Mesendoderm (in vitro differentiated cells): ENCODE measurements around the gene HDAC7.

Experiments
- DNase-seq: peaks from one replicate; pipeline ENCODE4 v3.0.0; 2013
- H2AK5ac ChIP-seq: 2 replicates; pipeline ENCODE4 v1.6.1; 2013; ENCODE audit warnings: low read length, inconsistent platforms
- H2BK120ac ChIP-seq: 2 replicates; pipeline ENCODE4 v1.6.1; 2013; ENCODE audit warnings: low read depth, mild to moderate bottlenecking, low read length, moderate library complexity, mixed read lengths
- H2BK15ac ChIP-seq: replicated peaks from 2 replicates; pipeline ENCODE4 v1.6.1; 2013; ENCODE audit warnings: low read depth, mild to moderate bottlenecking, moderate library complexity
- H2BK5ac ChIP-seq: 2 replicates; pipeline ENCODE4 v1.6.1; 2013; ENCODE audit warnings: low read length, inconsistent platforms
- H3K18ac ChIP-seq: 2 replicates; pipeline ENCODE4 v1.6.1; 2013; ENCODE audit warnings: mild to moderate bottlenecking, low read length, mixed read lengths
- H3K23ac ChIP-seq: one replicate; pipeline ENCODE4 v1.6.1; 2013; ENCODE audit warnings: low read length
- H3K27ac ChIP-seq: 2 replicates; pipeline ENCODE4 v1.5.1; 2013; ENCODE audit warnings: low read depth, mild to moderate bottlenecking, inconsistent platforms, low read length, moderate library complexity
- H3K27me3 ChIP-seq: 2 replicates; pipeline ENCODE4 v1.6.1; 2013; ENCODE audit warnings: low read length, control low read depth, mild to moderate bottlenecking, inconsistent platforms; ENCODE audit not compliant: insufficient read depth, poor library complexity
- H3K36me3 ChIP-seq: 2 replicates; pipeline ENCODE4 v1.6.1; 2013; ENCODE audit warnings: low read length, inconsistent platforms; ENCODE audit not compliant: control insufficient read depth, insufficient read depth
- H3K4ac ChIP-seq: one replicate; pipeline ENCODE4 v1.6.1; 2013; ENCODE audit warnings: low read depth, mild to moderate bottlenecking, low read length, moderate library complexity
- H3K4me1 ChIP-seq: 2 replicates; pipeline ENCODE4 v1.6.1; 2013; ENCODE audit warnings: low read depth, low read length, inconsistent platforms; ENCODE audit not compliant: control insufficient read depth
- H3K4me2 ChIP-seq: 2 replicates; pipeline ENCODE4 v1.6.1; 2013; ENCODE audit warnings: low read length
- H3K4me3 ChIP-seq: 2 replicates; pipeline ENCODE4 v1.5.1; 2013; ENCODE audit warnings: mild to moderate bottlenecking, low read length
- H3K56ac ChIP-seq: one replicate; pipeline ENCODE4 v1.6.1; 2013; ENCODE audit warnings: low read length
- H3K79me1 ChIP-seq: 2 replicates; pipeline ENCODE4 v1.6.1; 2013; ENCODE audit warnings: low read length, inconsistent platforms
- H3K79me2 ChIP-seq: 2 replicates; pipeline ENCODE4 v1.6.1; 2013; ENCODE audit warnings: mild to moderate bottlenecking, low read length; ENCODE audit not compliant: control insufficient read depth, insufficient read depth
- H3K9ac ChIP-seq: 2 replicates; pipeline ENCODE4 v1.6.1; 2013; ENCODE audit warnings: low read length, inconsistent platforms
- H4K5ac ChIP-seq: one replicate; pipeline ENCODE4 v1.6.1; 2013; ENCODE audit warnings: low read length
- H4K8ac ChIP-seq: one replicate; pipeline ENCODE4 v1.6.1; 2013; ENCODE audit warnings: low read depth, mild to moderate bottlenecking, control low read depth, low read length, moderate library complexity
- WGBS: extraction: QIAGEN DNeasy Blood & Tissue Kit; methylation state at CpG from one replicate; pipeline ENCODE4 v1.1.7; 2013; ENCODE audit warnings: low lambda C conversion rate, missing lambda C conversion rate; ENCODE audit not compliant: insufficient coverage; ENCODE audit errors: extremely low coverage; 5-methylcytosine and 5-hydroxymethylcytosine counted together

HDAC7 gene

DNA sequence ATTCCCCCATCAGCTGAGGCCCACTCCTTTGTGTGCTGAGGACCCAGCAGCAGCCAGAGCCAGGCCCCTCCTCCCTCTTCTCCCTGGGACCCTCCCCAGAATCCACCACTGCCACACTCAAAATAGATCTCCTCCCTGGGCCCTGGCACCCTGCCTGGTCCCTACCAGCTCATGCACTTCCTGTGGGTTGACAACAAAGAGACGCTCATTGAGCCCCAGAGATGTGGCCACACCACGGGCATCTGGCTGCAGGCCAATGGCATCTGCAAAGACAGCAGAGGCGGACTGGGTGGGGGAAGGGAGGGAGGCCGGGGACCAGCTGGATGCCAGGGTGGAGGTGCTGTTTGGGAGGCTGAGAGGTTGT, 78.4 kb downstream of the HDAC7 start:
- no peak for DNase-seq
- no peaks in the 10 kb centered on the region for H3K36me3 ChIP-seq
- H3K79me1 ChIP-seq = no peaks in the 10 kb centered on the region

GRCh38 chr12:47740606-47741339, 78.9 kb downstream of the HDAC7 start:
- Histone ChIP-seq H2BK120ac (no peak overlapping the region), H3K36me3 (no peaks in the 10 kb centered on the region), H3K27me3 (no peaks in the 10 kb centered on the region), H4K8ac (no peak overlapping the region), H2BK5ac (no peak overlapping the region), H4K5ac (no peak overlapping the region), H3K27ac (no peak overlapping the region), H3K4me2 (no peak overlapping the region), H3K4ac (no peak overlapping the region), H3K23ac (no peak overlapping the region), H2AK5ac (no peak overlapping the region), H3K79me2 (no peaks in the 10 kb centered on the region), H3K9ac (no peak overlapping the region), H3K4me3 (no peak overlapping the region), H3K18ac (no peak overlapping the region), H3K56ac (no peak overlapping the region), H3K4me1 (no peaks in the 10 kb centered on the region), H2BK15ac (no peak overlapping the region), H3K79me1 (no peaks in the 10 kb centered on the region)
- no peak for DNase-seq
- no CpG with 5 or more reads among the region's 21 CpGs for WGBS

More for the DNA sequence above, 78.4 kb downstream of the HDAC7 start:
- Histone ChIP-seq H3K4me1 (no peaks in the 10 kb centered on the region), H4K8ac (no peak overlapping the region), H3K9ac (no peak overlapping the region), H3K79me2 (no peaks in the 10 kb centered on the region), H3K27ac (no peak overlapping the region), H3K4me2 (no peak overlapping the region), H2BK15ac (no peak overlapping the region), H3K27me3 (no peaks in the 10 kb centered on the region), H2BK120ac (no peak overlapping the region), H4K5ac (no peak overlapping the region), H3K56ac (no peak overlapping the region), H3K4me3 (no peak overlapping the region), H2AK5ac (no peak overlapping the region), H3K18ac (no peak overlapping the region), H3K4ac (no peak overlapping the region), H2BK5ac (no peak overlapping the region), H3K23ac (no peak overlapping the region)
- WGBS = no CpG with 5 or more reads among the region's 4 CpGs

GRCh38 chr12:47739979-47740378, 79.7 kb downstream of the HDAC7 start:
- Histone ChIP-seq H4K5ac (no peak overlapping the region), H3K4ac (no peak overlapping the region), H2BK15ac (no peak overlapping the region), H2AK5ac (no peak overlapping the region), H3K4me2 (no peak overlapping the region), H2BK120ac (no peak overlapping the region), H3K9ac (no peak overlapping the region), H3K23ac (no peak overlapping the region), H3K79me1 (no peaks in the 10 kb centered on the region), H3K4me1 (peaks cover 4% of the 10 kb centered on the region), H4K8ac (no peak overlapping the region), H3K36me3 (no peaks in the 10 kb centered on the region), H3K4me3 (no peak overlapping the region), H3K27me3 (no peaks in the 10 kb centered on the region), H3K27ac (no peak overlapping the region), H2BK5ac (no peak overlapping the region), H3K79me2 (no peaks in the 10 kb centered on the region), H3K18ac (no peak overlapping the region), H3K56ac (no peak overlapping the region)
- no peak for DNase-seq
- no CpG with 5 or more reads among the region's 12 CpGs for WGBS

DNA sequence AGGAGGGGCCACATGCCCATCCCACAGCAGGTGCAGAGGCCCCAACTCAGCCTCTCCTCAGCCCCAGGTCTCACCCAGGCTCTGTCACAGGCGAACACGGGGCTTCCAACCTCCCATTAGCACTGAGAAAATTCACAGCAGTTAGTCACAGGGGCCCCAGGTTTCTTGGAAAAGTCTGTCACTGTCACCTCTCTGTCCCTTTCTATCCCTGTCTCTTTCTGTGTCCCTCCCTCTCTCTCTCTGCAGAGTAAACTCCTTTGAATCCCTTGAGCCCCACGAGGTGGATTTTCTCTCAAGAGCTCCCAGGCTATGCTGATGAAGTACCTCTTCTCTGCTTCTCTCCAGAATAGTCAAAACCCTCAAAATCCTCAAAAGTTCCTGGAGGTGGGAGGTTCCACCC, 80.4 kb downstream of the HDAC7 start:
- H3K4me1 ChIP-seq = peaks cover 6% of the 10 kb centered on the region
- H4K5ac ChIP-seq = no peak overlapping the region
- no peak overlapping the region for H3K23ac ChIP-seq
- WGBS = no CpG with 5 or more reads among the region's 3 CpGs
- H3K27ac ChIP-seq = no peak overlapping the region
- H2BK5ac ChIP-seq = no peak overlapping the region
- H3K79me2 ChIP-seq = no peaks in the 10 kb centered on the region
- H3K27me3 ChIP-seq = no peaks in the 10 kb centered on the region
- no peak for DNase-seq
- H3K79me1 ChIP-seq = no peaks in the 10 kb centered on the region
- no peak overlapping the region for H2AK5ac ChIP-seq
- H3K4me2 ChIP-seq = no peak overlapping the region
- no peak overlapping the region for H3K56ac ChIP-seq
- no peak overlapping the region for H3K4me3 ChIP-seq
- H2BK120ac ChIP-seq = no peak overlapping the region
- no peak overlapping the region for H4K8ac ChIP-seq
- H3K4ac ChIP-seq = no peak overlapping the region
- no peak overlapping the region for H2BK15ac ChIP-seq
- H3K36me3 ChIP-seq = no peaks in the 10 kb centered on the region
- H3K9ac ChIP-seq = no peak overlapping the region
- H3K18ac ChIP-seq = no peak overlapping the region

DNA sequence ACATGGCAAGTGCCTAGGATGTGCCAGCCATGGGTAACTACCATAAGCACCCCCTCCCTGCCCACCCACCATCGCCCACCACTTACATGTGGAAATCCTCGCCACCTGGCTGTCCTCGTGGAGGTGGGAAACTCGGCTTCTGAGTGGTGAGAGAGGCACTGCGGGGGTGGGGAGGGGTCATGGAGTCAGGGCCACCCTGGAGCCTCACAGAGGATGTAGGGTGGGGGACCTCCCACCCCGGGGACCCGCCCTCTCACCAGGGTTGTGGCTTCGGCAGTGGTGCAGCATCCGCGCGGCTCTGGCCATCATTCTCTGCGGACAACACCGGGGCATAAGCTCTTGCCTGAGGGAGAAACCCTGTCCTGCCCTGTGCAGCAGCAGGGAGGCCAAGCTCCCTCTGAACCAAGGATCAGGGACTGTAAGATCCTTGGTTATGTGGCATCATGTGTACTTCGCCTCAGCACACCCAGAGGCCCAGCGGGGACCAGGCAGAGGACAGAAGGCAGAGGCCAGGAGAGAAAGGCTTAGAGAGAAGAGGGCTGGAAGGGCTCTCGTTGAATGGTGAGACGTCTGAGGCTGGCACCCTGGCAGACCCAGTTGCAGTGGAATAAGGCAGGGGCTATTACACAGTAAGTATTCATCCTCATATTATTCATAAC, 81.6 kb downstream of the HDAC7 start:
- no peaks in the 10 kb centered on the region for H3K27me3 ChIP-seq
- H3K56ac ChIP-seq = no peak overlapping the region
- H3K79me1 ChIP-seq = no peaks in the 10 kb centered on the region
- H3K9ac ChIP-seq = no peak overlapping the region
- no peak overlapping the region for H2BK5ac ChIP-seq
- no peak overlapping the region for H3K18ac ChIP-seq
- no peak overlapping the region for H2BK120ac ChIP-seq
- H3K4ac ChIP-seq = no peak overlapping the region
- H3K4me1 ChIP-seq = peaks cover 6% of the 10 kb centered on the region
- H2AK5ac ChIP-seq = no peak overlapping the region
- H3K36me3 ChIP-seq = no peaks in the 10 kb centered on the region
- no peaks in the 10 kb centered on the region for H3K79me2 ChIP-seq
- H3K23ac ChIP-seq = no peak overlapping the region
- no peak overlapping the region for H2BK15ac ChIP-seq
- no peak overlapping the region for H3K4me2 ChIP-seq
- H4K8ac ChIP-seq = no peak overlapping the region
- no peak overlapping the region for H3K4me3 ChIP-seq
- no peak for DNase-seq
- WGBS = no CpG with 5 or more reads among the region's 17 CpGs
- H3K27ac ChIP-seq = no peak overlapping the region
- no peak overlapping the region for H4K5ac ChIP-seq
